ENCODE measurements around the gene ATP9B.
"Not testable (repeated sequence)": the region's sequence is repeated elsewhere in the genome, so short reads cannot be mapped to it uniquely, and the experiment has no call there.

ATP9B gene

DNA sequence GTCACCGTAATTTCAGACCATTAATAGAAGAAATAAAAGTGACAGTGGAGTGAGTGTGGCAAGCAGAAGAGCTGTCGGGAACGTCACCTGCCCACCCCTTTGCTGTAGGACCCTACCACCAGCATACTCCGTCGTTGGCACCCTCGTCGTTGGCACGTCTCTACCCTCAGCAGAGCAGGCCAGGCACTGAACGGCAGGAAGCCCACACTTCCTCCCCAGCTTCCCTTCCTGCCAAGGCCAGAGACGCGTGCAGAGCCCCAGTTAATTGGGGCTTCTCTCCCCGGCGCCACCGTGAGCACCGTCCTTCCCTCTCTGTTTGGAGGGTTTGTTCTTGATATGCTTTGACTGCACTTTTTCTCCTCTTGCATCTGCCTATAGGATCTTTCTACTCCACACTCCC, 299.5 kb downstream of the ATP9B start:
- no peak for DNase-seq

DNA sequence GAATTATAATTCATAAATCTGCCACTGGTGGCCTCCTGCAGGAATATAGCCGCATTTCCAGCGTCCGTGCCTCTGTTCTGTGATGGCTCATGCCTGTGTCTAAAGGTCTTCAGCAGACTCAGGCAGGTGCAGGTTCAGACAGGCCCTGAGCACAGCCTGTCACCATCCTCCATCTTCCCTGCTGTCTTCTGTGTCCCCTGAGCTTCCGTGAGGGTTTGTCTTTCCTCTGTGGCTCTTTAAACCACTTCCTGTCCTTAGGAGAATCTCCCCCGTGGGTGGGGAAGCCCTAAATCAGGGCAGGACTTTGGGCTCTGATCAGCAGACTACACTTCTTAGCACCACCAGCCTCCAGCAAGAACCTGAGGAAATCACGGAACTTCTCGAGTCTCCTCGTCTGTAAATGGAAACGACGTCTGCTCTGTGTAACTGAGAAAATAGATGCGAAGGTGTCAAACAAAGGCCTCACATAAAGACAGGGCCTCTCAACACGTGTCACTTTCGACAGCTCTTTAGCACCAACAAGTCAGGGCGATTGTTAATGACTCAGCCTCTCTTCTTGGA, 302.4 kb downstream of the ATP9B start:
- no peak for DNase-seq

DNA sequence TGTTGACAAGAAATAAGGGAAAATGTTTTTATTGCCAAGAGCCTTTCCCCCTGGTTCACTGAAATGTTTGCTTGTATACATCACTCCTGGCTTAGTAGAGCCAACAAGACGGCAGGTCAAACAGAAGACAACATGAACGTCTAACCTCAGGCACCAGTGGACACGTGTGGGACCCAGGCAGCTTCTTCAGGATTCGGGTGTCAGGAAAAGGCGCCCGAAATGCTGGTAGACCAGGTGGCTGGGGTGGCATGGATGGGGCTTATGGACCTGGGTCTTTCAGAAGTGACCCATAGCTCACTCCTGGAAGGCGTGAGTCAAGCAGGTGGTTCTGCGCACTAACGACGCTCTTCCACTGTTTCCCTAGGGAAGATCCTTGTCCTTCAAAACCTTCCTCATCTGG, 303.3 kb downstream of the ATP9B start:
- DNase-seq, result no peak

DNA sequence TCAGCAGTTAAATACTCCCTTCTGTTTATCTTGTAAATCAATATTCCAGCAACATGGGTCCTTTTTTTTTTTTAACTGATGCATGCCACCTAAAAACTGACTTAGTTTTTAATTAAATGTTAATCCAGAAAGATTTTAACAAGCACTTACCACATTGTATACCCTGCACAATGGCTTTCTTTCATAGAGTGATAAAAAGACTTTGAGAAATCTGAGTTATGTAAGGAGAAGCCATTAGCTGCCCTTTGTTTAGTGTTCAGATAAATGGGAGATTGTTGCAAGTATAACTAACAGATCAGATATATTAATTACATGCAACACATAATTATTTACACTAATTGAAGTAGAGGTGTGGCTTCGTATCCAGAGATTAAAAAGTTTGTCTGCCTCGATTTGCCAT, 303.8 kb downstream of the ATP9B start:
- no peak for DNase-seq

DNA sequence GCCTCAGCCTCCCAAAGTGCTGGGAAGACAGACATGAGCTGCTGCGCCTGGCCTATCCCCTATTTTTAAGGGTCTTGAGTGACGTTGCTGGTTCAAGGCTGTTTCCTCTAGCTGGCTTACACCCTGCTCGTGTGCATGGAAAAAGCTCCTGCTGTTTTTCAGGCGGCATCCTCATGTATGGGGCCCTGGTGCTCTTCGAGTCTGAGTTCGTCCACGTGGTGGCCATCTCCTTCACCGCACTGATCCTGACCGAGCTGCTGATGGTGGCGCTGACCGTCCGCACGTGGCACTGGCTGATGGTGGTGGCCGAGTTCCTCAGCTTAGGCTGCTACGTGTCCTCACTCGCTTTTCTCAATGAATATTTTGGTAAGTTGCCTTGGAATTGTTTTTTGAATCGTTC, 304.5 kb downstream of the ATP9B start:
- no peak for DNase-seq

DNA sequence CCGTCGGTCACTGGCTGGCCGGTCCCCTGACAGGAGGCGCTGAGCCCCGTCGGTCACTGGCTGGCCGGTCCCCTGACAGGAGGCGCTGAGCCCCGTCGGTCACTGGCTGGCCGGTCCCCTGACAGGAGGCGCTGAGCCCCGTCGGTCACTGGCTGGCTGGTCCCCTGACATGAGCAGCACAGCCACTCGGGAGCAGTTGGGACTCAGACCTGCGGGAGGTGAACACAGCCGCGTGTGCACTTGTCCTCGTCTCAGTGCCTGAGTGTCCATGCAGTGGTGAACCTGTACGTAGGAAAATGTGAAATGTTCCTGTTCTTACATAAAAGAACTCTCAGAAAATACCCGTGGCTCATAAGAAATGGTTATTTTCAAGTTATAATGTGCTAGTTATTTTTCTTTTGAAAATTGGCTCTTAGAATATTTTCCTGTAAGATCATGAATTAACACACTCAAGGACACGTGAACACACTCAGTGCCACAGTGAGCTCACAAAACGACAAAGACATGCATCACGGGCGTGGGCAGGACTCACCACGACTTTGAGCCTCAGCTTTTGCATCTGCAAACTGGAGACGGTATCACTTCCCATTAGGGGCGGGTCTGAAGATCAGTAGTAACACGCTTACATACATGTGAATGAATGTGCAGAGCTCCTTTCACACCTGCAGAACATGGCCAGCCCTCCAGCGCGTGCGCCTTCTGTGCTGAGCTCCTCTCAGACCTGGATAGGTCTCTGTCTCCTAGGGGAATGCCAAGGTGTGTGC, 305.4 kb downstream of the ATP9B start:
- DNase-seq, result no peak

DNA sequence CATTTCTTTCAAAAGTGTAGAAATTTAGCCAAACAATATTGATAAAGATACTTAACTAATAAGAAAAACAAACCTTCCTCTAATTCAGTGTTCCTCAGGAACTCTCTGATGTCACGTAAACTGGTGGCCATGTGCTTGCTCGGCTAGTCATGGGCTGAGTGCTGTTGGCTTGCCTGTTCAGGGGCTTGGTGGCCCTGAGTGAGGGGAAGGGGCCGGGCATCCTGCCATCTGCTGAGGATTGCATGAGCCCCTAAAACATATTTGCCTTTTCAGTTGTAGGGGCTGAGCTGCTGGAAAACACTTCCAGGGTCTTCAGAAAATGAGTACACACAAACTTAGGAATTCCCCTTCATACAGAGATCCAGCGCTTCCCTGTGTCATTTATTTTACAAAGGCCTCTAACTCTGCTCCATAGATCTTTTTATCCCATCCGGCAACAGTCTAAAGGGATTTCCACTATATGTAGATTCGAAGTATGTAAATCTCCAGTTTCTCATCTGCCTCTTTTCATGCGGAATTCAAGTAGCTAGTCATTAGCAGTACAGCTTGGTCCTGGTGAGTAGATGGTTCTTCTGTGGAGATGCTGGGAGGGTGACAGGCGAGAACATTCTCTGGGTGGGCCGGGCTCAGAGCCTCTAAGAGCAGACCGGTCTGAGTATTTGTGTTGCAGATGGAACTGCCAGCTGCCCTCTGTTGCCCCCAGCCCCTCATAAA, 306.4 kb downstream of the ATP9B start:
- DNase-seq, result no peak

DNA sequence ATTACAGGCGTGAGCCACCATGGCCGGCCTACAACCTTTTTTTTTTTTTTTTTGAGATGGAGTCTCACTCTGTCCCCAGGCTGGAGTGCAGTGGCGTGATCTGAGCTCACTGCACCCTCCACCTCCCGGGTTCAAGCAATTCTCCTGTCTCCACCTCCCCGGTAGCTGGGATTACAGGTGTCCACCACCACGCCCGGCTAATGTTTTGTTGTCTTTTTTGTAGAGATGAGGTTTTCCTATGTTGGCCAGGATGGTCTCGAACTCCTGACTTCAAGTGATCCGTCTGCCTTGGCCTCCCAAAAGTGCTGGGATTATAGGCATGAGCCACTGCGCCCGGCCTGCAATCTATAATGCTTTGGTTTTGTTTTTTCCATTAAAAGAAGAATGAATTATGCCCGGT, 307.5 kb downstream of the ATP9B start:
- not testable (repeated sequence) for DNase-seq

DNA sequence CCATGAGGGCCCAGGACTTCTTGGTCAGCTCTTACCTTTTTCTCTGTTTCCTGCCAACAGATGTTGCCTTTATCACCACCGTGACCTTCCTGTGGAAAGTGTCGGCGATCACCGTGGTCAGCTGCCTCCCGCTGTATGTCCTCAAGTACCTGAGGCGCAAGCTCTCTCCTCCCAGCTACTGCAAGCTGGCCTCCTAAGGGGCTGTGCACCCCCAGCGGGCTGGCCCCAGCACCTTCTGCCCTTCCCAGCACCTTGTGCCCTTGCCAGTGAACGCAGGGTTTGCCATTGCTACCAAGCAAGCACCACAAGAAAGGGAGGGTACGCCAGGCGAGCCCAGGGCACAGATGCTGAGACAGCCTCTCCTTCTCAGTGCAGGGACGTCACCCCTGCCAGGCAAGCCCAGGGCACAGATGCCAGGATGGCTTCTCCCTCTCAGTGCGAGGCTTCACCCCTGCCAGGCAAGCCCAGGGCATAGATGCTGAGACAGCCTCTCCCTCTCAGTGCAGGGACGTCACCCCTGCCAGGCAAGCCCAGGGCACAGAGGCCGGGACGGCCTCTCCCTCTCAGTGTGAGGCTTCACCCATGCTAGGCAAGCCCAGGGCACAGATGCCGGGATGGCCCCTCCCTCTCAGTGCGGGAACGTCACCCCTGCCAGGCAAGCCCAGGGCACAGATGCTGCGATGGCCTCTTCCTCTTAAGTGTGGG, 308.1 kb downstream of the ATP9B start:
- DNase-seq, result no peak

DNA sequence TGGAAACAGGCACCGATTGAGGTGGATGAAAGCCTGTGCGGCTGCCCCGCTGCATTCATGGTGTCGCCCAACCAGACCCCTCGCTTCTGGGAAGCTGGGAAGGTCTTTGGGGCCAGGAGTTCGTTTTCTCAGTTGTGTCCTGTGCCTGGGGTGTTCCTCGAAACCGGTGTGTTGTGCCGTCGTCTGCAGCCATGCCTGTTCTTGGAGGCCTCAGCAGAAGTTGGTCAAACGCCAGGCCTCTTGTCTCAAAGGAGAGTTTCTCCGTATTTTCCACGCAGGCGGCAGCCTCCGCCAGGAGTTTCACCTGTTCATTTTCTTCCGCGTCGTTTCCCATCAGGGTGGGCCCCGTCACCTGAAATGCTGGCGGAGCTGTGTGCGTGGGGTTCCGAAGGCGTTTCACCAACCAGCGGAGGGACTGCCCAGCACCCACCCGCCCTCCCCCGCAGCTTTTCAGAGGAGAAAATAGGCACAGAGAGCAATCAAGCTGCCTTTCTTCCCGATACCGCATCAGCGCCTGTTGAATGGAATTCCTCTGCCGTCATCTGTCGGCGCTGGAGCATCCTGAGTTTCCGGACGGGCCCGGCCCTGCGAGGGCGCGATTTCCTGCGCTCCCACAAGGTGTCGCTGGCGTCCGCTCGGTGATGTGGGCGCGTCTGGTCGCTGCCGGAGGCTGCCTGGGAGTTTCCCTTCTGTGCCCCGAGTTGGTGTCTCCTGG, 309.5 kb downstream of the ATP9B start:
- peak; percentile 68 for DNase-seq

DNA sequence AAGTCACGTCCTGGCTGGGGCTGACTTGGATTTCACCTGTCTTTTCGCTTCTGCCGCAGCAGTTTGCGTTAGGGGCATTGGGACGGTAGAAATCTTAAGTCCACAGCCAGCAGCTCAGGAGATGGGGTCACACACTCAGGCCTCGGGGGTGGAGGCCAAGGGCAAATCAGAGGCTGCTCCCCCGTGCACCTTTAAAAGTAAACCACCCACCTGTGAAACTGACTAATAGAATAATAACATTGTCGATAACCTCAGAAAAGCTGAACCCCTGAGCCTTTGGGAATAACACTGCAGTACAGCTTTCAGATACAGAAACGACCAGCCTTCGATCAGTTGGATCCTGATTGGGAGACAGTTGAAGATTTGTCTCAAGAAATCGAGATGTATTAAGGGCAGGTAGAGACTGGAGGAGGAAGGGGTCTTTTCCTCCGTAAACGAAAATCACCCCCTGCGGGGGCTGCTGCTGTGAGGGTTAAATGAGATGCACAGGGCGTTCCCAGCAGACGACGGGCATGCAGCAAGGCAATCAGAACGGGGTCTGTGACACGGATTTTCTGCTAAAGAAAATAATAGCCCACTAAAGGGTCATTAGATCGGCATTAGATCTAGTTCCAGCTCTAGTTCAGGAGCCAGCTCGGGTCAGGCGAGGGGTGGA, 310.2 kb downstream of the ATP9B start:
- no peak for DNase-seq

DNA sequence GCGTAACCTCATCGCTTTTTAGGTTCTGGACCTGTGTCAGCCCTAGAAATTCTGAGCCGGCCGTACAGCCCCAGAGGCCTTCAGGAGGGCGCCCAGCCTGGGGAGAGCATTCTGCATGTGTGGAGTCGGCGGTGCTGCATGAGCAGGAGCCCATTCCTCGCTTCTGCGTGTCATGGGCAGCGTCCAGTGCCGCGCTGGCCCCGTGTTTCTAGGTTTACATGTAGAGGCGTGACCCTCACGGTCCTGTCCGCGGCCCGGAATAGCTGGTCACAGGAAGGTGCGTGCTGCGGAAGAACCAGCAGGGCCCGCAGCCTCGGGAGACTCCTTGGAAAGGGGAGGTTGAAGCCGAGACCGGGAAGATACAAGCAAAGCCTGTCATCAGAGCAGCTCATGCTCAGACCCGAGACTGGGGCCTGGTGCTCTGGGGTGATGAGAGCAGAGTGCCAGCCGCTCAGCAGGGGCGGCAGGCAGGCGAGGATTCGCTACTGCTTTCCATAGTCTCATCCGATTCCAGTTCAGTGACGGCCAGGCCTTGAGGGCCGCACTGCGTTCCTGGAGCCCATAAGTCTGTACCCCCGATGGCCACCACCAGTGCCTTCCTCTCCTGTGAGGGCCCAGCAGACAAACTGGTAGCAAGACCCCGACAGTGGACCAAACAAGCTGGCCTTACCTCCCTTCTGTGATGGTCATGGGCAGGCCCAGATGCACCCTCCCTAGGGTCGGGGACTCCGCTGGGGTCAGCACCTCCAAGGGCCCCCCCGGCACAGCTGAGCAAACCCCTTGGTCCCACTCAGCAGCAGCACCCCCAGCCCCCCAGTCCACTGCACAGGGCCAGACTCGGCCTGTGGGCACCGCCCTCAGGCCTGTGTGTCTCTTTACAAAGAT, 311.0 kb downstream of the ATP9B start:
- DNase-seq, result no peak

DNA sequence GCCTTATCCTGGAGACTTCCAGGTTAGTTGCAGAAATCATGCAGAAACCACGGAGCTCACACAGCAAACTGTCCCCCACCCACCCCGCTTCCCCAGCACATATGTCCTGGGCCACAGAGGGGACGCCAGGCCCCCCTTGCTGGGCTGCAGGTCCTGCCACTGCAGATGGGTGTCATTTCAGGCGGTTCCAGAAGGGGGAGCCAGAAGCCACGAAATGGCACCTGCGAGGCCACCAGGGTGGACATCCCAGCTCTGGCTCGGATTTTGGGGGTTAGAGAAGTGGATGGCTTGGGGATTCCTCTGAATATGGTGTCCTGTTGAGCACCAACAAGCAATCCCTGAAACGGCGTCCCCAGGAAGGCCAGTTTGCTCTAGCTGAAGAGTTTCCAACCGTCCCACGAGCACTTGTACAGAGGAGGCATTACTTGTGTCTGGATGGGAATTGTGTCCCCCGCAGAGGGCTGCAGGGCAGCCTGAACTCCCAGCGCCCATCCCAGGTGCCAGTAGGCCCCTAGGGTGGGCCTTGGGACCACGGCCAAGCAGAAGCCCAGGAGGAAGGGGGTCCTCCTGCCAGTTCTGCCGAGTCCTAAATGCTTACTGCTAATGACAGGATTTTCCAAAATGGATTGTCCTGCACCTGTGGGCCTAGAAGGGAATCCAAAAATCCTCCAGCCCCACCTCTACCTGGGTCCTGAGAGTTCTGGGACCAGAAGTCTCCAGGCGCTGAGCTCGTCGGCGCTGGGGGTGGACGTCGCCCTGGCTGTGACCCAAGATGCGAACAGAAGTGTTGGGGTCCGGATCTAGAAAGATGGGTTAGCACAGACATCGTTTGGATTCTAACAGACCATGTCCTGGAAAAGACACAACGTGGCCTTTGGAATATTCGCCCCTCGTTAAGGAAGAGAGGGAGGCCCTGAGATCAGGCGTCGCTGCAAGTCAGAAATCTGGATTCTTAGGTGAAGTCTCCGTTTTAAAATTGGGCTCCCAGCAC, 311.9 kb downstream of the ATP9B start:
- peak; percentile 43 for DNase-seq

DNA sequence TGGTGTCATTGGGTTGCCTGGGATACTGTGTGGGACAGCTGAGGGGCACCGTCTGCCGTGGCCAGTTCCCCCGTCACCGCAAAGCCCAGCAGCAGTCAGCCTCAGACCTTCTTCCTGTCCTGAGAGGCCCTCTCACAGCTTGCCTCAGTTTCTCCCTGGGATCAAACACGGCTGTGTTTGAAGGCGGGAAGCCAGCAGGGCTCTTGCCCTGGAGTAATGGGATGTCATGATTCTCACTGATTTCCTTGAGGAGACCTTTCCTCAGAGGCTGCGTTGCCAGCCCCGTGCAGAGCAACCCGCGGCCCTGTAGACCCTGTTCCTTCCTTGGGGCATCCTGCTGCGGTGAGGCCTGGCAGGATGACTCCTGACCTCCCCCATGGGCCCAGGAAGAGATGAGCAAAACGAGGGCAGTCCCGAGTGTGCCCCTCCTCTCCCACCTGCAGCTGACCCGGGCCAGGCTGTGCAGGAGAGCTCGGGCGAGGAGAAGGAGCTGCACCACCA, 312.7 kb downstream of the ATP9B start:
- no peak for DNase-seq

DNA sequence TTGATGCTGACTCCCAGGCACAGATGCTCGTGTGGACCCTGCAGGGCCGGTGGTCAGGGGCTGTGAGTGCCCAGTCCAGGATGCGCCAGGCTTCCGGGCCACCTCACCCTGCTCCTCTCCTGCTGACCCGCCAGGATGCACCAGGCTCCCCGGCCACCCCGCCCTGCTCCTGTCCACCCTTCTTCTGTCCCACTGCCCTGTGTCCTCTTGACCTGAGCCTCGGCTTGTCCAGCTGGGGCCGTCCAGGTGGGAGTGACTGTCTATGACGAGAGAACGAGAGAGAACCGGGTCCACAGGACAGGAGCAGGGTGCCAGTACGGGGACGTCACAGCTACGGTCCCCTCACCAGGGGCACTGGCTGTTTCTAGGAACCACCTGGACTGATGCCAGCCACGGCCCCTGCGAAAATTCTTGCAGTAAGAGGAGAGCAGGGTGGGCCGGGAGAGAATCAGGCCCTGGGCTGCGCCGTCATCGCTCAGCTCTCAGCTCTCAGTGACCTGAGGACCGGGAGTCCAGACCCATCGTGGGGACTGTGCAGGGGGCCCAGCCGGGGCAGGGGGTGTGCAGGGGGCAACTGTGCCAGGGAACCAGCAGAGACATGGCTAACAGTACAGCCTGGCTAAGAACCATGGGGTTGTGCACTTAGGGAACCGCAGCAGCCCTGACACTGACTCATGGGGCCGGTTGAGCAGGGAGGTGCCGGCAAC, 313.6 kb downstream of the ATP9B start:
- DNase-seq, result no peak

DNA sequence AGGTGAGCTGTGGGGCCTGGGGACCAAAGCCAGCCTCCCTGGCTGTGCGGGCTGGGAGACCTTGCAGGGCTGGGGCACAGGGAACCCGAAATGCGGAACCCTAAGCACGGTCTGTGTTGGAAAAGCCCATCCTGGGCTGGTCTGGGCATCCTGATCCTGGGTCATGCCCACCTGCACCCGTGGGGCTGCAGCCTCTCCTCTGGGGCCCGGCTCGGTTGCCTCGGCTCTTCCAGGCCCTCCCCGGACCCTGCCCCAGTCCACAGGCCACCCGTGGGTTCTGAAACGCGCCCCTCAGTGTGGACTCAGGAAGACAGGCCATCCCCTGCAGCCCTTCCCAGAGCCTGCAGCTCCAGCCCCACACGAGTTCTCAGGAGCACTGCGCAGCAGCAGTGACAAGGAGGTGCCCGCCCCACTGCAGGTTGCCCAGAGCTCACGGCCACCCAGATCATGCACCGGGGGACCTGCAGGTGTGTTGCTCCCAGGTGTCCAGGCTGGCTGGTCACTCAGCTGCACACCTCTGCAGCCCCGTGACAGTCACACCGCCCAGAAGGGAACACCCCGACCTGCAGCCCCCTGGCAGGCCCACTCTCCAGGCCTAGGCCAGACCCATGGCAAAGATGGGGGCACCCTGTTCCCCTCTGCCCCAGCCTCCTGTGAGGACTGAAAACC, 314.3 kb downstream of the ATP9B start:
- DNase-seq, result no peak

DNA sequence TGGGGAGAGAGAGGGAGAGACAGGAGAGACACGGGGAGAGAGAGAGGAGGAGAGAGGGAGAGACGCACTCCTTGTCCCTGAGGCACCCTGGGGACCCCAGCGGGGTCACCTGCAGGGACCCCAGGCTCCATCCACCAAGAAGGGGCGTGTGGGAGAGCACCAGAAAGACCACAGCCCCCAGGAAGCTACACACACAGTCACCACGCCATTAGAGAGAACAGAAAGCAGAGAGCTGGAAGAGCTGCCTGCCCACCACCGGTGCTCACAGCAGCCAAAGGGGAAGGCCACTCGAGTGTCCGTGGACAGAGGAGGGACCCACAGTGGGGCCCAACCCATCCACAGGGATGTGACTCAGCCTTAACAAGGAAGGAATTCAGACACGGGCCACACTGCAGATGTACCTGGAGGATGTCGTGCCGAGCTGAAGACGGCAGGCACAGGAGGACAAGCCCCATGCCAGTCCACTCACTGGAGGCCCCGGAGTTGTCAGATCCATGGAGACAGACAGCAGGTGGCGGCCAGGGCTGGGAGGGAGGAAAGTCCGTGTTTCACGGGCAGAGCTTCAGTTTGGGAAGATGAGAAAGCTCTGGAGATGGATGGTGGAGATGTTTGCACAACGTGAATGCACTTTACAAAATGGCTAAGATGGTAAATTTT, 315.1 kb downstream of the ATP9B start:
- DNase-seq, result no peak

DNA sequence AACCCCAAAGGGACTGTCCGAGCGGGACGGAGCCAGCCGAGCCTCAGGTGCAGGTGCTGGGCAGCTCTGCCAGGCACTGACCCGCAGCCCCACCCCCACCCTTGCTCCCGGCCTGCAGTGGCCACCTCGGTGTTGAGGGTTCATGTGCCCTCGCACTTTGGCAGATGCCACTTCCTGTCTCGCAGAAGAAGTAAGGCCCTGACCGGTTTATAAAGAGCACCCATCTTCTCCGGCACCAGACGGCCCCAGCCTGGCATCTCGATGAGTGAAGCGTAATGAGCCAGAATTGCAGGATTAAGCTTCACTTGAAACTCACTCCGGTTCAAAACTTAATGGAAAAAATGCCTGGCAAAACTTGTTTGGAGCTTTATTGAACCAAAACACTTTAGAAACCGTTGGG, 315.6 kb downstream of the ATP9B start:
- DNase-seq, result no peak

All from fibroblast of skin of right biceps (primary cell).